Endodermal cell (in vitro differentiated cells): ENCODE results near the gene ROBO3. TPM values are rescaled to one million over a fixed set of nuclear protein-coding genes. Genes with fewer than 3 reads are reported as not detected.

Experiments used
- DNase-seq: peaks from one replicate; pipeline ENCODE4 v3.0.0-alpha.2; 2017
- H3K27ac ChIP-seq: 2 replicates; pipeline ENCODE4 v1.5.1; 2013; ENCODE audit warnings: mild to moderate bottlenecking, low read depth, low read length, moderate library complexity
- H3K27me3 ChIP-seq: 2 replicates; pipeline ENCODE4 v1.6.1; 2013; ENCODE audit warnings: mild to moderate bottlenecking, low read length, moderate library complexity; ENCODE audit not compliant: insufficient read depth, control insufficient read depth, poor library complexity, severe bottlenecking
- H3K36me3 ChIP-seq: 2 replicates; pipeline ENCODE4 v1.7.0; 2013; ENCODE audit warnings: mild to moderate bottlenecking, low read length, moderate library complexity; ENCODE audit not compliant: control insufficient read depth, insufficient read depth
- H3K4me1 ChIP-seq: one replicate; pipeline ENCODE4 v1.7.0; 2013; ENCODE audit warnings: low read length; ENCODE audit not compliant: control insufficient read depth, insufficient read depth
- H3K4me3 ChIP-seq: 2 replicates; pipeline ENCODE4 v1.5.1; 2013; ENCODE audit warnings: mild to moderate bottlenecking, low read length, moderate library complexity
- H3K9ac ChIP-seq: 2 replicates; pipeline ENCODE4 v1.6.1; 2013; ENCODE audit warnings: mild to moderate bottlenecking, low read length, moderate library complexity; ENCODE audit not compliant: poor library complexity, severe bottlenecking; ENCODE audit errors: extremely low read depth
- H3K9me3 ChIP-seq: 2 replicates; pipeline ENCODE4 v1.6.1; 2013; ENCODE audit warnings: mild to moderate bottlenecking, low read length, moderate library complexity; ENCODE audit not compliant: control insufficient read depth
- H3K27ac Mint-ChIP-seq: 2 replicates; pipeline ENCODE4 v1.8.0; 2020; ENCODE audit warnings: mixed read lengths
- H3K27me3 Mint-ChIP-seq: 2 replicates; pipeline ENCODE4 v1.8.0; 2021; ENCODE audit warnings: mild to moderate bottlenecking, mixed read lengths; ENCODE audit not compliant: insufficient read depth
- H3K36me3 Mint-ChIP-seq: 2 replicates; pipeline ENCODE4 v1.8.0; 2020; ENCODE audit warnings: low read depth, mixed read lengths
- H3K4me1 Mint-ChIP-seq: 2 replicates; pipeline ENCODE4 v1.8.0; 2020; ENCODE audit warnings: mixed read lengths
- H3K4me3 Mint-ChIP-seq: 2 replicates; pipeline ENCODE4 v1.8.0; 2020; ENCODE audit warnings: mild to moderate bottlenecking, moderate library complexity, mixed read lengths
- H3K9me3 Mint-ChIP-seq: 2 replicates; pipeline ENCODE4 v1.8.0; 2020; ENCODE audit warnings: mild to moderate bottlenecking, mixed read lengths
- CTCF ChIP-seq: fragments of 200-600 bp; sonication (generic); conservative IDR thresholded peaks from 2 replicates; pipeline ENCODE4 v1.5.0; 2021; ENCODE audit warnings: antibody characterized with exemption, mild to moderate bottlenecking
- WGBS, 2 experiments: methylation state at CpG; one replicate each; pipeline versions ENCODE4 v1.1.5 to v1.1.7; 2013; ENCODE audit warnings: missing lambda C conversion rate in 2 of 2, mixed read lengths in 1 of 2; ENCODE audit not compliant: insufficient coverage in 1 of 2, insufficient read length in 1 of 2; 5-methylcytosine and 5-hydroxymethylcytosine counted together
- total RNA-seq, 2 donors: library from RNA; stranded (reverse); fragmentation: NEBNext Ultra II Directional in 1 of 2; extraction: Animal tissue kit (Norgen Biotek cat#: 25700) in 1 of 2; gene quantifications; 2 replicates in 1 of 2; 3 replicates in 1 of 2; pipeline ENCODE4 v1.2.1, GENCODE V29; 2021

Gene ROBO3
- total RNA-seq, 2 donors from 2014 or later: 15.3 to 16.2 TPM

DNA sequence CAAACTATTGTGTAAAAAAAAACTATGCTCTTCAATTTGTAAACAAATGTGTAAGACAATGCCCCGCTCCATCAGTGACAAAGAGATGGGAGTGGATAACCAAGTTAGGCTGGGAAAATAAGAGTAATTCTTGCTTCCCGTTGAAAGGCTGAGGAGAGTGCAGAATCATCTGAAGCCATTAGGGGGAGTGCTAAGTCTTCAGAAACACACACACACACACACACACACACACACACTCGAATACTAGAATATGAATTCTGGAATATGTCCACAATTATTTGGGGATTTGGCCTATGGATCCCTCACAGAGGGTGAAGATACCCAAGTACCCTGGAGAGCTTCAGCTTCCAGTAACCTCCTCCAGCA lies 27.8 kb upstream of the ROBO3 start:
- H3K4me1 ChIP-seq: peaks cover 7% of the 10 kb centered on the region
- no peak overlapping the region for H3K4me3 ChIP-seq
- H3K9me3 Mint-ChIP-seq: no peaks in the 10 kb centered on the region
- no peak overlapping the region for H3K27ac ChIP-seq
- H3K4me1 Mint-ChIP-seq: peaks cover 14% of the 10 kb centered on the region
- H3K27me3 ChIP-seq: peaks cover 56% of the 10 kb centered on the region
- H3K27me3 Mint-ChIP-seq: peaks cover 44% of the 10 kb centered on the region
- no peak overlapping the region for H3K4me3 Mint-ChIP-seq
- H3K36me3 ChIP-seq: no peaks in the 10 kb centered on the region
- peak; percentile 72 for DNase-seq
- no peak overlapping the region for H3K9ac ChIP-seq
- no peaks in the 10 kb centered on the region for H3K9me3 ChIP-seq
- H3K36me3 Mint-ChIP-seq: no peaks in the 10 kb centered on the region
- H3K27ac Mint-ChIP-seq: no peak overlapping the region
- no peak for TF ChIP-seq CTCF
- WGBS, 2 experiments: 0 to 22% methylated on average over 1 to 3 of the region's 3 CpGs

DNA sequence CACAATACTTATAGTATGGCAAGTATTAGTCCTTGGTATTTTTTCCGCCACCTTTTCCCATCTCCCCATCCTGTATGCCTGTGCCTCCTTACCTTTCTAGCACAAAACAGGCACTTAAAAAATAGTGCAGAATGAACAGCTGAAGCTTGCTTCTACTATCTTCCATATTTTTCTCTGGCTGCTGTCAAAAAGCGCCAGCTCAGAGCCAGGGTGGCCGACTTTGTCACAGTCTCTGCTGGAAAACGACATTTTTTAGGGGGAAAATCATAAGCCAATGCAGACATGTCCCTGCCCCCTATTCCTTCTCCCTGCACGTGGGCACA lies 26.5 kb upstream of the ROBO3 start:
- no peak for TF ChIP-seq CTCF
- no peak overlapping the region for H3K27ac ChIP-seq
- peaks cover 69% of the 10 kb centered on the region for H3K27me3 ChIP-seq
- H3K36me3 ChIP-seq: no peaks in the 10 kb centered on the region
- H3K27me3 Mint-ChIP-seq: peaks cover 39% of the 10 kb centered on the region
- no peak overlapping the region for H3K27ac Mint-ChIP-seq
- H3K4me1 Mint-ChIP-seq: peaks cover 11% of the 10 kb centered on the region
- no peaks in the 10 kb centered on the region for H3K36me3 Mint-ChIP-seq
- no peak for DNase-seq
- WGBS, 2 experiments: 32 to 37% methylated on average over 5 of the region's 5 CpGs
- H3K9ac ChIP-seq: no peak overlapping the region
- H3K4me3 Mint-ChIP-seq: peak overlapping the region; percentile 27
- H3K4me1 ChIP-seq: no peaks in the 10 kb centered on the region
- H3K4me3 ChIP-seq: no peak overlapping the region
- H3K9me3 ChIP-seq: no peaks in the 10 kb centered on the region
- no peaks in the 10 kb centered on the region for H3K9me3 Mint-ChIP-seq

GRCh38 chr11:124839128-124839971 lies 25.9 kb upstream of the ROBO3 start:
- peaks cover 11% of the 10 kb centered on the region for H3K4me1 Mint-ChIP-seq
- H3K27me3 Mint-ChIP-seq: peaks cover 36% of the 10 kb centered on the region
- DNase-seq: peak; percentile 72

More at GRCh38 chr11:124839128-124839971, 25.9 kb upstream of the ROBO3 start:
- Histone ChIP-seq H3K4me1 (no peaks in the 10 kb centered on the region), H3K9ac (no peak overlapping the region), H3K27me3 (peaks cover 75% of the 10 kb centered on the region), H3K4me3 (peak overlapping the region; percentile 61), H3K9me3 (no peaks in the 10 kb centered on the region), H3K27ac (peak overlapping the region; percentile 71), H3K36me3 (no peaks in the 10 kb centered on the region)
- Mint-ChIP-seq H3K4me3 (peak overlapping the region; percentile 47), H3K27ac (no peak overlapping the region), H3K36me3 (no peaks in the 10 kb centered on the region), H3K9me3 (no peaks in the 10 kb centered on the region)
- TF ChIP-seq CTCF: no peak
- 1 to 2% methylated on average over 17 to 87 of the region's 87 CpGs for WGBS, 2 experiments
